WTC11 (cell line): ENCODE data around the gene SH3RF2. TPM values are rescaled to one million over a fixed set of nuclear protein-coding genes. Genes with fewer than 3 reads are reported as not detected.

Experiments used
- ATAC-seq: fragments of 200-7000 bp; cut with Tn5 transposase; 2 replicates; pipeline ENCODE4 v1.10.0; 2021; ENCODE audit warnings: mild to moderate bottlenecking, moderate library complexity
- CTCF ChIA-PET: fragments of 300-600 bp; sonication (Branson Sonifier 250); formaldehyde crosslinking; loops from one replicate; lab custom pipeline; 2021; ENCODE audit warnings: antibody characterized with exemption; lab: Charles Lee
- POLR2A ChIA-PET: fragments of 350-600 bp; sonication (Branson Sonifier 250); formaldehyde crosslinking; loops from one replicate; lab custom pipeline; 2021; ENCODE audit warnings: antibody characterized with exemption; lab: Charles Lee
- DNase-seq: peaks from one replicate; pipeline ENCODE4 v3.0.0; 2021; ENCODE audit warnings: low spot score
- H3K27ac Mint-ChIP-seq: 2 replicates; pipeline ENCODE4 v1.8.0; 2021; ENCODE audit warnings: mixed read lengths
- H3K27me3 Mint-ChIP-seq: 2 replicates; pipeline ENCODE4 v1.8.0; 2021; ENCODE audit warnings: low read depth, mild to moderate bottlenecking, moderate library complexity, mixed read lengths
- H3K36me3 Mint-ChIP-seq: 2 replicates; pipeline ENCODE4 v1.8.0; 2021; ENCODE audit warnings: mixed read lengths
- H3K4me1 Mint-ChIP-seq: 2 replicates; pipeline ENCODE4 v1.8.0; 2022; ENCODE audit warnings: mixed read lengths
- H3K4me3 Mint-ChIP-seq: 2 replicates; pipeline ENCODE4 v1.8.0; 2021; ENCODE audit warnings: mild to moderate bottlenecking, moderate library complexity, mixed read lengths
- H3K9me3 Mint-ChIP-seq: 2 replicates; pipeline ENCODE4 v1.8.0; 2021; ENCODE audit warnings: mixed read lengths
- CBFB ChIP-seq: sonication (generic); formaldehyde crosslinking; IDR thresholded peaks from 2 replicates; pipeline ENCODE4 v1.8.1; 2022; ENCODE audit warnings: mild to moderate bottlenecking, low read depth, missing genetic modification reagents
- GTF2I ChIP-seq: fragments of 250-450 bp; sonication (Bioruptor Pico); conservative IDR thresholded peaks from 2 replicates; pipeline ENCODE4 v1.4.0; 2021; ENCODE audit warnings: mild to moderate bottlenecking
- NFYB ChIP-seq: sonication (generic); formaldehyde crosslinking; conservative IDR thresholded peaks from 2 replicates; pipeline ENCODE4 v1.8.0; 2022; ENCODE audit warnings: low read depth, missing genetic modification reagents
- SMAD4 ChIP-seq: sonication (generic); formaldehyde crosslinking; IDR thresholded peaks from 2 replicates; pipeline ENCODE4 v1.8.0; 2022; ENCODE audit warnings: mild to moderate bottlenecking, missing genetic modification reagents
- TEAD1 ChIP-seq: sonication (generic); formaldehyde crosslinking; IDR thresholded peaks from 2 replicates; pipeline ENCODE4 v1.8.0; 2022; ENCODE audit warnings: mild to moderate bottlenecking, missing genetic modification reagents
- ZNF396 ChIP-seq: fragments of 250-450 bp; sonication (Bioruptor Pico); IDR thresholded peaks from 2 replicates; pipeline ENCODE4 v1.8.0; 2021; ENCODE audit warnings: mild to moderate bottlenecking, moderate library complexity, borderline replicate concordance
- ZNF416 ChIP-seq: fragments of 250-450 bp; sonication (Bioruptor Pico); IDR thresholded peaks from 2 replicates; pipeline ENCODE4 v1.9.0; 2021; ENCODE audit warnings: mild to moderate bottlenecking, inconsistent platforms
- total RNA-seq: library from RNA; stranded (reverse); gene quantifications from 3 replicates; pipeline ENCODE4 v1.2.3, GENCODE V29; 2021
- TF ChIP-seq, protein P1 (sequence below): fragments of 200-600 bp; IDR thresholded peaks from 2 replicates; pipeline ENCODE4 v1.8.0; 2022; ENCODE audit warnings: antibody characterized with exemption
- TF ChIP-seq, protein P2 (sequence below): sonication (generic); formaldehyde crosslinking; IDR thresholded peaks from 2 replicates; pipeline ENCODE4 v1.8.0; 2022; ENCODE audit warnings: mild to moderate bottlenecking, missing genetic modification reagents
- TF ChIP-seq, protein P3 (sequence below): sonication (generic); formaldehyde crosslinking; IDR thresholded peaks from 2 replicates; pipeline ENCODE4 v1.8.1; 2022; ENCODE audit warnings: low read depth, mild to moderate bottlenecking, moderate library complexity, missing genetic modification reagents, borderline replicate concordance
- TF ChIP-seq, protein P4 (sequence below): sonication (generic); formaldehyde crosslinking; IDR thresholded peaks from 2 replicates; pipeline ENCODE4 v1.8.1; 2023; ENCODE audit warnings: mild to moderate bottlenecking, missing genetic modification reagents
- TF ChIP-seq, protein P5 (sequence below): sonication (generic); formaldehyde crosslinking; conservative IDR thresholded peaks from 2 replicates; pipeline ENCODE4 v1.8.1; 2023; ENCODE audit warnings: mild to moderate bottlenecking, low read depth, missing genetic modification reagents, moderate library complexity
- TF ChIP-seq, protein P6 (sequence below): fragments of 250-450 bp; sonication (Bioruptor Pico); IDR thresholded peaks from 2 replicates; pipeline ENCODE4 v1.9.0; 2021; ENCODE audit warnings: mild to moderate bottlenecking, borderline replicate concordance
- TF ChIP-seq, protein P7 (sequence below): sonication (generic); formaldehyde crosslinking; IDR thresholded peaks from 2 replicates; pipeline ENCODE4 v1.8.0; 2022; ENCODE audit warnings: missing genetic modification reagents

The SH3RF2 gene
- total RNA-seq, 1 experiment from 2014 or later, result 0.83 TPM

DNA sequence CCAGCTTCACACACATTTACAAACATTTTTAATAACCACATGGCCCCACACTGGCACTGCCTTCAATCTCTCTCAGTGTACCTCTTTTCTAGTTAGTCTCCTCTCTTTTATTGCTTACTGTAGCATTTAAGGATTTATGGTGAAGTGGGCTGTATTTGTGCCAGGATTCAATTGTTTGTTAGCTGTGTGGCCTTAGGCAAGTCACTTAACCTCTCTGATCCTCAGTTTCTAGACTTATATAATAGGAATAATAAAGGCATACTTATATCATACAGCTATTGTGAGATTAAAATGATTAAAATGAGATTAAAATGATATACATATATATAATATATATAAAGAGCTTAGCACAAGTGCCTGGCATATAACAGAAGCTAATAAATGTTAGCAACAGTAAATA is 6.4 kb downstream of the SH3RF2 start:
- peaks cover 9% of the 10 kb centered on the region for H3K27me3 Mint-ChIP-seq
- ChIA-PET CTCF (no interaction called here), POLR2A (no interaction called here)
- H3K36me3 Mint-ChIP-seq, result no peaks in the 10 kb centered on the region
- no peak for DNase-seq
- peaks cover 24% of the 10 kb centered on the region for H3K4me1 Mint-ChIP-seq
- no peak overlapping the region for H3K4me3 Mint-ChIP-seq
- H3K9me3 Mint-ChIP-seq, result no peaks in the 10 kb centered on the region
- no peak overlapping the region for H3K27ac Mint-ChIP-seq
- TF ChIP-seq NFYB (CRISPR knock-in tag), result no peak
- TF ChIP-seq GTF2I (CRISPR knock-in tag), result no peak
- TF ChIP-seq TEAD1 (CRISPR knock-in tag), result no peak
- TF ChIP-seq, protein P1, sequence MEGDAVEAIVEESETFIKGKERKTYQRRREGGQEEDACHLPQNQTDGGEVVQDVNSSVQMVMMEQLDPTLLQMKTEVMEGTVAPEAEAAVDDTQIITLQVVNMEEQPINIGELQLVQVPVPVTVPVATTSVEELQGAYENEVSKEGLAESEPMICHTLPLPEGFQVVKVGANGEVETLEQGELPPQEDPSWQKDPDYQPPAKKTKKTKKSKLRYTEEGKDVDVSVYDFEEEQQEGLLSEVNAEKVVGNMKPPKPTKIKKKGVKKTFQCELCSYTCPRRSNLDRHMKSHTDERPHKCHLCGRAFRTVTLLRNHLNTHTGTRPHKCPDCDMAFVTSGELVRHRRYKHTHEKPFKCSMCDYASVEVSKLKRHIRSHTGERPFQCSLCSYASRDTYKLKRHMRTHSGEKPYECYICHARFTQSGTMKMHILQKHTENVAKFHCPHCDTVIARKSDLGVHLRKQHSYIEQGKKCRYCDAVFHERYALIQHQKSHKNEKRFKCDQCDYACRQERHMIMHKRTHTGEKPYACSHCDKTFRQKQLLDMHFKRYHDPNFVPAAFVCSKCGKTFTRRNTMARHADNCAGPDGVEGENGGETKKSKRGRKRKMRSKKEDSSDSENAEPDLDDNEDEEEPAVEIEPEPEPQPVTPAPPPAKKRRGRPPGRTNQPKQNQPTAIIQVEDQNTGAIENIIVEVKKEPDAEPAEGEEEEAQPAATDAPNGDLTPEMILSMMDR, result no peak
- TF ChIP-seq, protein P2, sequence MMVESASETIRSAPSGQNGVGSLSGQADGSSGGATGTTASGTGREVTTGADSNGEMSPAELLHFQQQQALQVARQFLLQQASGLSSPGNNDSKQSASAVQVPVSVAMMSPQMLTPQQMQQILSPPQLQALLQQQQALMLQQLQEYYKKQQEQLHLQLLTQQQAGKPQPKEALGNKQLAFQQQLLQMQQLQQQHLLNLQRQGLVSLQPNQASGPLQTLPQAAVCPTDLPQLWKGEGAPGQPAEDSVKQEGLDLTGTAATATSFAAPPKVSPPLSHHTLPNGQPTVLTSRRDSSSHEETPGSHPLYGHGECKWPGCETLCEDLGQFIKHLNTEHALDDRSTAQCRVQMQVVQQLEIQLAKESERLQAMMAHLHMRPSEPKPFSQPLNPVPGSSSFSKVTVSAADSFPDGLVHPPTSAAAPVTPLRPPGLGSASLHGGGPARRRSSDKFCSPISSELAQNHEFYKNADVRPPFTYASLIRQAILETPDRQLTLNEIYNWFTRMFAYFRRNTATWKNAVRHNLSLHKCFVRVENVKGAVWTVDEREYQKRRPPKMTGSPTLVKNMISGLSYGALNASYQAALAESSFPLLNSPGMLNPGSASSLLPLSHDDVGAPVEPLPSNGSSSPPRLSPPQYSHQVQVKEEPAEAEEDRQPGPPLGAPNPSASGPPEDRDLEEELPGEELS (CRISPR knock-in tag), result no peak
- TF ChIP-seq, all 79 proteins: peak for 0
- ATAC-seq, result no peak

DNA sequence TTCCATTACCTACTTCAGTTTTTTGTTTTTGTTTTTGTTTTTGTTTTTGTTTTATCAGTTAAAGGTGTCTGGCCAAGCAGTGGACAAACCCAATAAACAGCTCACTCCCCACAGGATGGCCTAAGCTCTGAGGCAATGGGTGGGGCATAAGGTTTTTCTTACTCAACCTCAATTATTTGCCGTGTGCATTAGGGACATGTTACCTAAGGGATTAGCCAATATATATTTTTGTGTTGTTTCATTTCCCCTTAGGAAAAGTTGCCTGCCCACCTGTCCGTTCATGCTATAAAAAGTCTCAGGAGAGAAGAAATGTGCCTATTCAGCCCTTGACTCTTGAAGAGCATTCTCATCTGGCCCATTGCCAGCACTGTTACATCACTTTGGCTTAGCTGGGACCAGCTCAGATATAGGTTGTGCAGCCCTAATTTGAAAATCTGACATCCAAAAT is 7.3 kb downstream of the SH3RF2 start:
- H3K27me3 Mint-ChIP-seq, result no peaks in the 10 kb centered on the region
- no peak for DNase-seq
- POLR2A ChIA-PET, result no interaction called here
- H3K4me1 Mint-ChIP-seq, result peaks cover 15% of the 10 kb centered on the region
- H3K36me3 Mint-ChIP-seq, result no peaks in the 10 kb centered on the region
- ATAC-seq, result no peak
- TF ChIP-seq, protein P3, sequence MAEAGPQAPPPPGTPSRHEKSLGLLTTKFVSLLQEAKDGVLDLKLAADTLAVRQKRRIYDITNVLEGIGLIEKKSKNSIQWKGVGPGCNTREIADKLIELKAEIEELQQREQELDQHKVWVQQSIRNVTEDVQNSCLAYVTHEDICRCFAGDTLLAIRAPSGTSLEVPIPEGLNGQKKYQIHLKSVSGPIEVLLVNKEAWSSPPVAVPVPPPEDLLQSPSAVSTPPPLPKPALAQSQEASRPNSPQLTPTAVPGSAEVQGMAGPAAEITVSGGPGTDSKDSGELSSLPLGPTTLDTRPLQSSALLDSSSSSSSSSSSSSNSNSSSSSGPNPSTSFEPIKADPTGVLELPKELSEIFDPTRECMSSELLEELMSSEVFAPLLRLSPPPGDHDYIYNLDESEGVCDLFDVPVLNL (CRISPR knock-in tag), result no peak
- TF ChIP-seq, protein P4, sequence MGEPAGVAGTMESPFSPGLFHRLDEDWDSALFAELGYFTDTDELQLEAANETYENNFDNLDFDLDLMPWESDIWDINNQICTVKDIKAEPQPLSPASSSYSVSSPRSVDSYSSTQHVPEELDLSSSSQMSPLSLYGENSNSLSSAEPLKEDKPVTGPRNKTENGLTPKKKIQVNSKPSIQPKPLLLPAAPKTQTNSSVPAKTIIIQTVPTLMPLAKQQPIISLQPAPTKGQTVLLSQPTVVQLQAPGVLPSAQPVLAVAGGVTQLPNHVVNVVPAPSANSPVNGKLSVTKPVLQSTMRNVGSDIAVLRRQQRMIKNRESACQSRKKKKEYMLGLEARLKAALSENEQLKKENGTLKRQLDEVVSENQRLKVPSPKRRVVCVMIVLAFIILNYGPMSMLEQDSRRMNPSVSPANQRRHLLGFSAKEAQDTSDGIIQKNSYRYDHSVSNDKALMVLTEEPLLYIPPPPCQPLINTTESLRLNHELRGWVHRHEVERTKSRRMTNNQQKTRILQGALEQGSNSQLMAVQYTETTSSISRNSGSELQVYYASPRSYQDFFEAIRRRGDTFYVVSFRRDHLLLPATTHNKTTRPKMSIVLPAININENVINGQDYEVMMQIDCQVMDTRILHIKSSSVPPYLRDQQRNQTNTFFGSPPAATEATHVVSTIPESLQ (CRISPR knock-in tag), result no peak
- TF ChIP-seq, protein P5, sequence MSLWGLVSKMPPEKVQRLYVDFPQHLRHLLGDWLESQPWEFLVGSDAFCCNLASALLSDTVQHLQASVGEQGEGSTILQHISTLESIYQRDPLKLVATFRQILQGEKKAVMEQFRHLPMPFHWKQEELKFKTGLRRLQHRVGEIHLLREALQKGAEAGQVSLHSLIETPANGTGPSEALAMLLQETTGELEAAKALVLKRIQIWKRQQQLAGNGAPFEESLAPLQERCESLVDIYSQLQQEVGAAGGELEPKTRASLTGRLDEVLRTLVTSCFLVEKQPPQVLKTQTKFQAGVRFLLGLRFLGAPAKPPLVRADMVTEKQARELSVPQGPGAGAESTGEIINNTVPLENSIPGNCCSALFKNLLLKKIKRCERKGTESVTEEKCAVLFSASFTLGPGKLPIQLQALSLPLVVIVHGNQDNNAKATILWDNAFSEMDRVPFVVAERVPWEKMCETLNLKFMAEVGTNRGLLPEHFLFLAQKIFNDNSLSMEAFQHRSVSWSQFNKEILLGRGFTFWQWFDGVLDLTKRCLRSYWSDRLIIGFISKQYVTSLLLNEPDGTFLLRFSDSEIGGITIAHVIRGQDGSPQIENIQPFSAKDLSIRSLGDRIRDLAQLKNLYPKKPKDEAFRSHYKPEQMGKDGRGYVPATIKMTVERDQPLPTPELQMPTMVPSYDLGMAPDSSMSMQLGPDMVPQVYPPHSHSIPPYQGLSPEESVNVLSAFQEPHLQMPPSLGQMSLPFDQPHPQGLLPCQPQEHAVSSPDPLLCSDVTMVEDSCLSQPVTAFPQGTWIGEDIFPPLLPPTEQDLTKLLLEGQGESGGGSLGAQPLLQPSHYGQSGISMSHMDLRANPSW, result no peak
- TF ChIP-seq SMAD4 (CRISPR knock-in tag) (no peak), CBFB (CRISPR knock-in tag) (no peak), ZNF396 (CRISPR knock-in tag) (no peak), ZNF416 (no peak)
- TF ChIP-seq, protein P6, sequence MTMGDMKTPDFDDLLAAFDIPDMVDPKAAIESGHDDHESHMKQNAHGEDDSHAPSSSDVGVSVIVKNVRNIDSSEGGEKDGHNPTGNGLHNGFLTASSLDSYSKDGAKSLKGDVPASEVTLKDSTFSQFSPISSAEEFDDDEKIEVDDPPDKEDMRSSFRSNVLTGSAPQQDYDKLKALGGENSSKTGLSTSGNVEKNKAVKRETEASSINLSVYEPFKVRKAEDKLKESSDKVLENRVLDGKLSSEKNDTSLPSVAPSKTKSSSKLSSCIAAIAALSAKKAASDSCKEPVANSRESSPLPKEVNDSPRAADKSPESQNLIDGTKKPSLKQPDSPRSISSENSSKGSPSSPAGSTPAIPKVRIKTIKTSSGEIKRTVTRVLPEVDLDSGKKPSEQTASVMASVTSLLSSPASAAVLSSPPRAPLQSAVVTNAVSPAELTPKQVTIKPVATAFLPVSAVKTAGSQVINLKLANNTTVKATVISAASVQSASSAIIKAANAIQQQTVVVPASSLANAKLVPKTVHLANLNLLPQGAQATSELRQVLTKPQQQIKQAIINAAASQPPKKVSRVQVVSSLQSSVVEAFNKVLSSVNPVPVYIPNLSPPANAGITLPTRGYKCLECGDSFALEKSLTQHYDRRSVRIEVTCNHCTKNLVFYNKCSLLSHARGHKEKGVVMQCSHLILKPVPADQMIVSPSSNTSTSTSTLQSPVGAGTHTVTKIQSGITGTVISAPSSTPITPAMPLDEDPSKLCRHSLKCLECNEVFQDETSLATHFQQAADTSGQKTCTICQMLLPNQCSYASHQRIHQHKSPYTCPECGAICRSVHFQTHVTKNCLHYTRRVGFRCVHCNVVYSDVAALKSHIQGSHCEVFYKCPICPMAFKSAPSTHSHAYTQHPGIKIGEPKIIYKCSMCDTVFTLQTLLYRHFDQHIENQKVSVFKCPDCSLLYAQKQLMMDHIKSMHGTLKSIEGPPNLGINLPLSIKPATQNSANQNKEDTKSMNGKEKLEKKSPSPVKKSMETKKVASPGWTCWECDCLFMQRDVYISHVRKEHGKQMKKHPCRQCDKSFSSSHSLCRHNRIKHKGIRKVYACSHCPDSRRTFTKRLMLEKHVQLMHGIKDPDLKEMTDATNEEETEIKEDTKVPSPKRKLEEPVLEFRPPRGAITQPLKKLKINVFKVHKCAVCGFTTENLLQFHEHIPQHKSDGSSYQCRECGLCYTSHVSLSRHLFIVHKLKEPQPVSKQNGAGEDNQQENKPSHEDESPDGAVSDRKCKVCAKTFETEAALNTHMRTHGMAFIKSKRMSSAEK, result no peak
- TF ChIP-seq, protein P7, sequence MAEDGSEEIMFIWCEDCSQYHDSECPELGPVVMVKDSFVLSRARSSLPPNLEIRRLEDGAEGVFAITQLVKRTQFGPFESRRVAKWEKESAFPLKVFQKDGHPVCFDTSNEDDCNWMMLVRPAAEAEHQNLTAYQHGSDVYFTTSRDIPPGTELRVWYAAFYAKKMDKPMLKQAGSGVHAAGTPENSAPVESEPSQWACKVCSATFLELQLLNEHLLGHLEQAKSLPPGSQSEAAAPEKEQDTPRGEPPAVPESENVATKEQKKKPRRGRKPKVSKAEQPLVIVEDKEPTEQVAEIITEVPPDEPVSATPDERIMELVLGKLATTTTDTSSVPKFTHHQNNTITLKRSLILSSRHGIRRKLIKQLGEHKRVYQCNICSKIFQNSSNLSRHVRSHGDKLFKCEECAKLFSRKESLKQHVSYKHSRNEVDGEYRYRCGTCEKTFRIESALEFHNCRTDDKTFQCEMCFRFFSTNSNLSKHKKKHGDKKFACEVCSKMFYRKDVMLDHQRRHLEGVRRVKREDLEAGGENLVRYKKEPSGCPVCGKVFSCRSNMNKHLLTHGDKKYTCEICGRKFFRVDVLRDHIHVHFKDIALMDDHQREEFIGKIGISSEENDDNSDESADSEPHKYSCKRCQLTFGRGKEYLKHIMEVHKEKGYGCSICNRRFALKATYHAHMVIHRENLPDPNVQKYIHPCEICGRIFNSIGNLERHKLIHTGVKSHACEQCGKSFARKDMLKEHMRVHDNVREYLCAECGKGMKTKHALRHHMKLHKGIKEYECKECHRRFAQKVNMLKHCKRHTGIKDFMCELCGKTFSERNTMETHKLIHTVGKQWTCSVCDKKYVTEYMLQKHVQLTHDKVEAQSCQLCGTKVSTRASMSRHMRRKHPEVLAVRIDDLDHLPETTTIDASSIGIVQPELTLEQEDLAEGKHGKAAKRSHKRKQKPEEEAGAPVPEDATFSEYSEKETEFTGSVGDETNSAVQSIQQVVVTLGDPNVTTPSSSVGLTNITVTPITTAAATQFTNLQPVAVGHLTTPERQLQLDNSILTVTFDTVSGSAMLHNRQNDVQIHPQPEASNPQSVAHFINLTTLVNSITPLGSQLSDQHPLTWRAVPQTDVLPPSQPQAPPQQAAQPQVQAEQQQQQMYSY (CRISPR knock-in tag), result no peak
- CTCF ChIA-PET, result interaction anchor here (1.0 kb wide), 1 partner anchor 98 kb away, joined by 3 read pairs; no protein-coding TSS in a partner anchor
- H3K9me3 Mint-ChIP-seq, result no peaks in the 10 kb centered on the region
- H3K27ac Mint-ChIP-seq, result no peak overlapping the region
- H3K4me3 Mint-ChIP-seq, result no peak overlapping the region
